GM10266 (cell line): Measurements from ENCODE around the gene WDR49.

Experiments
- DNase-seq: peaks from one replicate; pipeline ENCODE4 v3.0.0; 2012; ENCODE audit errors: extremely low spot score
- TF ChIP-seq, protein P1 (sequence below): IDR thresholded peaks from 2 replicates; pipeline ENCODE4 v1.5.1; 2012; ENCODE audit warnings: mild to moderate bottlenecking, low read depth; ENCODE audit not compliant: control insufficient read depth, insufficient read depth; ENCODE audit errors: missing control alignments

The WDR49 gene

DNA sequence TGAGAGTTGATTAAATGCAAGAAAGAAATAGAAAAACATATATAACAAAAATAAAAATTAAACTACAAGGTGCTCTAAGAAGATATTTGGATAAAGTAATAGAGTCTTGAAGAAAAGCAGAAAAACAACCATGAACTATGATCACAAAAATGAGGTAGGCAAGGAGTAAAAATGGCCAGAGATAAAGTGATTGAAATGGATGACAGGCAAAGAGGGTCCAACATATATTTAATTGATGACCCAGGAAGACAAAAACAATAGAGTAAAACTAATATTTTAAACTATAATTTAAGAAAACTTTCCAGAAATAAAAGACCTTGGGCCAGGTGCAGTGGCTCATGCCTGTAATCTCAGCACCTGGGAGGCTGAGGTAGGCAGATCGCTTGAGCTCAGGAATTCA lies 22.1 kb upstream of the WDR49 start:
- no peak for DNase-seq
- TF ChIP-seq, protein P1, sequence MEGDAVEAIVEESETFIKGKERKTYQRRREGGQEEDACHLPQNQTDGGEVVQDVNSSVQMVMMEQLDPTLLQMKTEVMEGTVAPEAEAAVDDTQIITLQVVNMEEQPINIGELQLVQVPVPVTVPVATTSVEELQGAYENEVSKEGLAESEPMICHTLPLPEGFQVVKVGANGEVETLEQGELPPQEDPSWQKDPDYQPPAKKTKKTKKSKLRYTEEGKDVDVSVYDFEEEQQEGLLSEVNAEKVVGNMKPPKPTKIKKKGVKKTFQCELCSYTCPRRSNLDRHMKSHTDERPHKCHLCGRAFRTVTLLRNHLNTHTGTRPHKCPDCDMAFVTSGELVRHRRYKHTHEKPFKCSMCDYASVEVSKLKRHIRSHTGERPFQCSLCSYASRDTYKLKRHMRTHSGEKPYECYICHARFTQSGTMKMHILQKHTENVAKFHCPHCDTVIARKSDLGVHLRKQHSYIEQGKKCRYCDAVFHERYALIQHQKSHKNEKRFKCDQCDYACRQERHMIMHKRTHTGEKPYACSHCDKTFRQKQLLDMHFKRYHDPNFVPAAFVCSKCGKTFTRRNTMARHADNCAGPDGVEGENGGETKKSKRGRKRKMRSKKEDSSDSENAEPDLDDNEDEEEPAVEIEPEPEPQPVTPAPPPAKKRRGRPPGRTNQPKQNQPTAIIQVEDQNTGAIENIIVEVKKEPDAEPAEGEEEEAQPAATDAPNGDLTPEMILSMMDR = no peak

DNA sequence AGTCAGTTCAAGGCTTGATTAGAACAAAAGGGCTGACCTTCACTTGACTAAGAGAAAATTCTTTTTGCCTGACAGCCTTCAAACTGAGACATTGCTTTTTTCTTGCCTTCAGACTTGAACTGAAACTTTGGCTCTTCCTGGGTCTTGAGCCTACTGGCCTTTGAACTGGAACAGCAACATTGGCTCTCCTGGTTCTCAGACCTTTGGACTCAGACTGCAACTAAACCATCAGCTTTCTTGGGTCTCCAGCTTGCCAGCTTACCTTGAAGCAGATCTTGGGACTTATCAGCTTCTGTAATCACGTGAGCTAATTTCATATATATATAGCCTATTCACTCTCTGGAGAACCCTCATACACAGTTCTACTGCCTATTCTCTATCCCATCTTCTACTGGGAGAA lies 19.5 kb upstream of the WDR49 start:
- DNase-seq = no peak
- TF ChIP-seq, protein P1 = no peak

DNA sequence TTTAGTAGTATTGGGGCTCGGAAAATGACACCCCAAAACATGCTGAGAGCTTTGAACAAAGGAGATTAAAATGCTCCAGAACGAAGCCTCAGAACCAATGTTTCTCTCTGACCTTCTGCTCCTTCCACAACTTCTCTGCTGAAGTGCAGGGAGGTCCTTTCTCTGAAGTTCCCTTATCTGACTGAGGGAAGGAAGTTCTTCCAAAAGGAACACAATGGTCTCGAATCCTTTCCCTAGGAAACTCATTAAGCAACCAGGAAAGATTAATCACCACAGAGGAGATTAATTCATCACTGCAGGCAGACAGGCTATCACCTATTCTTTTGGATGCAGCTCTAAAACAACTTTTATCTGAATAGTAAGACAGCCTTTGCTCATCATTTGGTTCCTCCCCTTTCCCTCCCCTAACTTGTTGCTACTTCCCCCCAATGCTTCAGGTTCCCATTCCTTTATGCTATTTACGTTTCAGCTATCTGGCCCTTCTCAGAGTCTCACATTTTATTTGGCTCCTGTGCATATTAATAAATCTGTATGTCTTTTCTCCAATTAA lies 18.2 kb upstream of the WDR49 start:
- TF ChIP-seq, protein P1 = no peak
- DNase-seq = no peak

DNA sequence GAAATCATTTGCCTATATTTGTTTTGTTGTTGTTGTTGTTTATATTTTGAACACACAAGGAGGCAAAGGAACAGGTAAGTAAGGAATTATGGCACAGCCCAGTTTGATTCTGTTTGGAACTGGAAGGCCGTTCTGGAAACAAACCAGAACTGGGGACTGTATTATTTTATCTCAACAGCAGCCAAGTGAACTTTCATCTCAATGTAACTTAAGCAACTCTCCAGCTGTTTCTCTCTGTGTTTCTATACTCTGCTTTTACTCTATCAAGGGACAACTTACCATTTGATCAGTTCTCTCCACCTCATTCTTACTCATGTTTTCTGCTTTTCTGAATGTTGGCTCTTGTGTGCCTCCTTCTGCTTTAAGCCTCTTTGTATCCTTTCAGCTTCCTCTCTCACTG lies 16.0 kb upstream of the WDR49 start:
- DNase-seq = no peak
- TF ChIP-seq, protein P1 = no peak

DNA sequence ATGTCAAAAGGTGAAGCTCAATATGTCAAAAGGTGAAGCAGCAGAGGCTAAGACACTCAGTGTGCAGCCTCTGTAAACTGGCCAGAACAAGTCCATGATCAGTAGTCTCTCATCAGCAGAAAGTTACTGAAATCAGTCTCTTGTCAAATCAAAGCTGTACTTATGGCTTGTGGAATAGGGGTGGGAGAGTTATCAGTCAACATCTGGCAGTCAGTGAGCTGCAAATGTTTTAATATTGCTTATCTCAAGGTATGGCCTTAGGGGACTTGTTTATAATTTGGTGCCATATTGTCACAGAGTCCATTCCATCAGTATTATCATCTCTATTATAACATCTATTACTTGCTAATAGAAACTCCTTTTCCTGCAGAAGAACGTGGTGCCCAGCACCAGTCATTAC lies 14.9 kb upstream of the WDR49 start:
- TF ChIP-seq, protein P1 = no peak
- DNase-seq = no peak

DNA sequence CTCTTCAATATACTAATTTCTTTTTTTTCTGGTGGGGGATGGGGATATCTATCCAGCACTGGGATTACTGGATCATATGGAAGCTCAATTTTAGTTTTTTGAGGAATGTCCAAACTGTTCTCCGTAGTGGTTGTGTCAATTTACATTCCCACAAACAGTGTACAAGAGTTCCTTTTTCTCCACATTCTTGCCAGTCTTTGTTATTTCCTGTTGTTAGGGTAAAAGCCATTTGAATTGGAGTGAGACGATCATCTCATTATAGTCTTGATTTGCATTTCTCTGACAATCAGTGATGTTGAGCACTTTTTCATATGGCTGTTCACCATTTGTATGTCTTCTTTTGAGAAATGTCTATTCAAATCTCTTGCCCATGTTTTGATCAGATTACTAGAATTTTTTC lies 12.8 kb upstream of the WDR49 start:
- no peak for DNase-seq

DNA sequence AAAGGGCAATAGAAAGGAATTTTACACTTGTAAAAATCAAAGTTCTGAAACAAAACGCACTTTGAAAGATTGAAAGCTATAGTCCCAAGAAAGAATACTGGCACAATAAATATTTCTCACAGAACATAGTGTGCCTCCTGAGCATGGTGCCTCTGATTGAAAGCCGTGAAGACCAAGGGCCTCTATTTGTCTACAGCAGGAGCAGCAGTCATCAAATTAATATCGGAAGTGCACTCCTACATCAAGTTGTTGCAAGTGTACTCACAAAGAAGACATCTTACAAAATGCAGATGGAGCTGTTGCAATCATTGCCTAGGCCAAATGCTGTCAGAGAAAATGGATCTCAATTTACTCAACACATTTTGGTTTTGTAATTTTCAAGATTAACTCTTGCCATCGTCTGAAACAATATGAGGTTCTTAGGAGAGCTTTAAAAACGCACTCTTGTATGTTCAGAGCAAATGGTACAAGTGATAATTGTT lies 9.2 kb upstream of the WDR49 start:
- TF ChIP-seq, protein P1 = no peak
- no peak for DNase-seq

More for the DNA sequence above, 12.8 kb upstream of the WDR49 start:
- TF ChIP-seq, protein P1 = no peak
